Muscle of leg (tissue), 11 donors: ENCODE data around the gene DNAAF8. TPM values are rescaled to one million over a fixed set of nuclear protein-coding genes. Genes with fewer than 3 reads are reported as not detected.

ENCODE experiments used
- DNase-seq: peaks from one replicate; pipeline ENCODE4 v3.0.0; 2013
- H3K27ac ChIP-seq: one replicate; pipeline ENCODE4 v1.5.1; 2013; ENCODE audit warnings: mild to moderate bottlenecking, low read length, control low read depth
- H3K27me3 ChIP-seq: one replicate; pipeline ENCODE4 v1.6.1; 2013; ENCODE audit warnings: low read length; ENCODE audit not compliant: control insufficient read depth, insufficient read depth
- H3K36me3 ChIP-seq: one replicate; pipeline ENCODE4 v1.6.1; 2013; ENCODE audit warnings: low read length; ENCODE audit not compliant: control insufficient read depth, insufficient read depth
- H3K4me1 ChIP-seq: one replicate; pipeline ENCODE4 v1.6.1; 2013; ENCODE audit warnings: low read length; ENCODE audit not compliant: control insufficient read depth, insufficient read depth
- H3K4me3 ChIP-seq: one replicate; pipeline ENCODE4 v1.5.1; 2013; ENCODE audit warnings: low read length, control low read depth
- H3K9me3 ChIP-seq: replicated peaks from 2 replicates; pipeline ENCODE4 v1.6.1; 2013; ENCODE audit warnings: low read depth, low read length; ENCODE audit not compliant: control insufficient read depth
- WGBS: methylation state at CpG from one replicate; pipeline ENCODE4 v1.1.5; 2013; ENCODE audit warnings: missing lambda C conversion rate; ENCODE audit not compliant: insufficient coverage; 5-methylcytosine and 5-hydroxymethylcytosine counted together
- polyA plus RNA-seq, 8 donors: library from polyadenylated mRNA; unstranded; fragments of 120-200 nt; gene quantifications; one replicate each; pipeline versions ENCODE4 v1.2.1 to v1.2.3, GENCODE V29; 2013; ENCODE audit warnings: inconsistent platforms in 1 of 8, low replicate concordance in 1 of 8; ENCODE audit not compliant: insufficient read length in 8 of 8, insufficient read depth in 1 of 8
- total RNA-seq: library from RNA; stranded (reverse); fragments of 120-200 nt; gene quantifications from one replicate; pipeline ENCODE4 v1.2.4, GENCODE V29; 2013

Gene DNAAF8
- total and polyA plus RNA-seq, 9 donors: 0.46 to 1.4 (median 0.69) TPM

GRCh38 chr16:4768549-4769305 is 34.4 kb downstream of the DNAAF8 start:
- Histone ChIP-seq H3K36me3 (peaks cover 16% of the 10 kb centered on the region), H3K27me3 (no peaks in the 10 kb centered on the region), H3K4me1 (peaks cover 29% of the 10 kb centered on the region), H3K27ac (peak overlapping the region; percentile 95), H3K4me3 (peak overlapping the region; percentile 64), H3K9me3 (no peaks in the 10 kb centered on the region)
- peak; percentile 99 for DNase-seq
- WGBS: 3% methylated on average over 44 of the region's 48 CpGs

DNA sequence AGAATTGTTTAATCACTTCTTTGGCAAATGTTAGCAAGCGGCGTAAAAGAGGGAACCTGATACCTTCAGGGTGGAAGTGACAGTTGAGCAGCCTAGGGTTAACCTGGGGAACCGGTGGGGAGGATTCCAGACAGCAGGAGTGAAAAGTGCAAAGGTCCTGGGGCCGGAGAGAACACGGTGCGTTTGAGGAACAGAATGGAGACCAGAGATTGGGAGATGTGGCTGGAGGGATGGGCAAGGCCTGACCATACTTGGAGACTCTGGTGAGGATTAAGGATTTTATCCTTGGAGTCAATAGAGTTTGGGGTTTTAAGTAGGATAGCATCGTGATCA is 34.9 kb downstream of the DNAAF8 start:
- Histone ChIP-seq H3K36me3 (peaks cover 10% of the 10 kb centered on the region), H3K9me3 (no peaks in the 10 kb centered on the region), H3K27me3 (no peaks in the 10 kb centered on the region), H3K4me1 (peaks cover 29% of the 10 kb centered on the region), H3K27ac (no peak overlapping the region), H3K4me3 (peak overlapping the region; percentile 64)
- WGBS: 55% methylated on average over 7 of the region's 7 CpGs
- DNase-seq: no peak

DNA sequence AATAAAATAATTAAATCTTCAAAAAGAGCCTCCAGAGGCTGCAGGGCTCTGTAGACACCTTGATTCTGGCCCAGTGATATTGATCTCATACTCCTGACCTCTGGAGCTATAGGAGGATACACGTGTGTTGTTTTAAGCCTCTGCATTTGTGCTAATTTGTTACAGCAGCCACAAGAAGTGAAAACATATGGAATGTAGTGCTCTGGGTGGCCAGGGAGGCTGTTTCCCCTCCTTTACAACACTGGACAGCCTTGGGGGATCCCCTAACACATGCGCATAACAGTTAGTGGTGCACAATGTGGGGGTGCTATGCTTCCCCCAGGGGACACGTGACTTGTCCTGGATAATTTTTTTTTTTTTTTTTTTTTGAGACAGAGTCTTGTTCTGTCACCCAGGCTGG is 37.3 kb downstream of the DNAAF8 start:
- no peaks in the 10 kb centered on the region for H3K36me3 ChIP-seq
- no peak for DNase-seq
- WGBS: no CpG with 5 or more reads among the region's 3 CpGs
- H3K4me3 ChIP-seq: no peak overlapping the region
- no peaks in the 10 kb centered on the region for H3K27me3 ChIP-seq
- H3K27ac ChIP-seq: no peak overlapping the region
- H3K9me3 ChIP-seq: no peaks in the 10 kb centered on the region
- peaks cover 17% of the 10 kb centered on the region for H3K4me1 ChIP-seq

GRCh38 chr16:4772351-4772750 is 38.0 kb downstream of the DNAAF8 start:
- Histone ChIP-seq H3K27ac (no peak overlapping the region), H3K4me3 (no peak overlapping the region), H3K9me3 (no peaks in the 10 kb centered on the region), H3K4me1 (peaks cover 16% of the 10 kb centered on the region), H3K36me3 (no peaks in the 10 kb centered on the region), H3K27me3 (no peaks in the 10 kb centered on the region)
- WGBS: 88% methylated on average over 3 of the region's 5 CpGs
- no peak for DNase-seq

DNA sequence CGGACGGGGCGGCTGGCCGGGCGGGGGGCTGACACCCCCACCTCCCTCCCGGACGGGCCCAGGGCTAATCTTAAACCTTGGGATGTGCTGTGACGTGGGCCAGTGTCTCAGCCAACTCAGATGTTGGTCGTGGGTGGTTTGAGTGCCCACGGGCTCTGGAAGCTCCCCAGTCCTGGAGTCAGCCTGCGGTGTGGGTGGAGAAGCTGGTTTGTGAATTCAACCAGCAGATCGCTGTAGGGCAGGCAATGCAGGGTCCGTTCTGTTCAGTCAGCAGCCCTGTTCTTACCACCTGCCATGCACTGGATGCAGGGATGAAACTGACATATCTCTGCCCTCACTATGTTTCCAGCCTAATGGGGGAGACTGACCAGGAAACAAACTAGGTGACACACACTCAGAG is 40.7 kb downstream of the DNAAF8 start:
- no peak for DNase-seq
- Histone ChIP-seq H3K4me3 (no peak overlapping the region), H3K27ac (no peak overlapping the region), H3K4me1 (no peaks in the 10 kb centered on the region), H3K27me3 (no peaks in the 10 kb centered on the region), H3K36me3 (no peaks in the 10 kb centered on the region), H3K9me3 (no peaks in the 10 kb centered on the region)
- WGBS: 81% methylated on average over 6 of the region's 13 CpGs

GRCh38 chr16:4776141-4776705 is 41.9 kb downstream of the DNAAF8 start:
- Histone ChIP-seq H3K4me1 (no peaks in the 10 kb centered on the region), H3K4me3 (no peak overlapping the region), H3K27me3 (no peaks in the 10 kb centered on the region), H3K9me3 (no peaks in the 10 kb centered on the region), H3K27ac (no peak overlapping the region), H3K36me3 (no peaks in the 10 kb centered on the region)
- no peak for DNase-seq
- 90% methylated on average over 2 of the region's 2 CpGs for WGBS

DNA sequence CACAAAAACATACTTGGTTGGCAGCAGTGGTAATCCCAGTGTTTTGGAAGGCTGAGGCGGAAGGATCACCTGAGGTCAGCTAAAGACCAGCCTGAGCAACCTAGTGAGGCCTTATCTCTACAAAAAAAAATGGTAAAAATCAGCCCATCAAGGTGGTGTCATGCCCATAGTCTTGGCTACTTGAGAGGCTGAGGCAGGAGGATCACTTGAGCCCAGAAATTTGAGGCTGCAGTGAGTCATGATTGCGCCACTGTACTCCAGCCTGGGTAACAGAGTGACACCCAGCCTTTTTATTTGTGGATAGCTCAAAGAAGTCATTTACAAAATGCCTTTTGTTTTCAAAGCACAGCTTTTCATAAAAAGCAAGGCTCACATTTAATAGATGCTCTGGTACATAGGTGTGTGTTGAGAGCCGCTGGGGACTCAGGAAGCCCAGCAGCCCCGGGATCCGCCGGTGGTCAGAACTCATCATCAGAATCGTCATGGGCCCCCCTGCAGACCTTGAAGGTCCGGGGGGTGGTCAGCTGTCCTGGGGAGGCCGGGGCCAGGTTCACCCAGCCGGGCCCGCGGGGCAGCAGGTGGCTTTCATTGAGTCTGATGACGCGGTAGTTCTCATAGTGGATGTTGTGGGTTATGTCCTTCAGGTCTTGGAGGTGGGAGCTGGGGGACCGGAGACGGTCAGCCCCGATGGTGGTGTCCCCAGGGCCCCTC is 43.2 kb downstream of the DNAAF8 start:
- WGBS: 87% methylated on average over 12 of the region's 17 CpGs
- no peak overlapping the region for H3K4me3 ChIP-seq

GRCh38 chr16:4778050-4778392 is 43.7 kb downstream of the DNAAF8 start:
- WGBS: 79% methylated on average over 3 of the region's 5 CpGs
- H3K27me3 ChIP-seq: no peaks in the 10 kb centered on the region
- H3K4me3 ChIP-seq: no peak overlapping the region
- H3K36me3 ChIP-seq: no peaks in the 10 kb centered on the region
- DNase-seq: no peak
- no peaks in the 10 kb centered on the region for H3K9me3 ChIP-seq
- H3K27ac ChIP-seq: no peak overlapping the region
- no peaks in the 10 kb centered on the region for H3K4me1 ChIP-seq

More for the DNA sequence above, 43.2 kb downstream of the DNAAF8 start:
- no peak overlapping the region for H3K27ac ChIP-seq
- no peaks in the 10 kb centered on the region for H3K4me1 ChIP-seq
- H3K27me3 ChIP-seq: no peaks in the 10 kb centered on the region
- no peaks in the 10 kb centered on the region for H3K36me3 ChIP-seq
- DNase-seq: no peak
- H3K9me3 ChIP-seq: no peaks in the 10 kb centered on the region

- H3K9me3 ChIP-seq: no peaks in the 10 kb centered on the region
- no peak overlapping the region for H3K4me3 ChIP-seq
- no peak for DNase-seq
- no peak overlapping the region for H3K27ac ChIP-seq
- H3K36me3 ChIP-seq: no peaks in the 10 kb centered on the region
- no peaks in the 10 kb centered on the region for H3K4me1 ChIP-seq
- 86% methylated on average over 2 of the region's 4 CpGs for WGBS
- H3K27me3 ChIP-seq: no peaks in the 10 kb centered on the region
These were observed 45.9 kb downstream of the DNAAF8 start for GRCh38 chr16:4780235-4780634.

GRCh38 chr16:4783251-4783950 is 49.1 kb downstream of the DNAAF8 start:
- 85% methylated on average over 19 of the region's 25 CpGs for WGBS

More at GRCh38 chr16:4783251-4783950, 49.1 kb downstream of the DNAAF8 start:
- no peak overlapping the region for H3K4me3 ChIP-seq
- no peak for DNase-seq
- H3K36me3 ChIP-seq: no peaks in the 10 kb centered on the region
- no peaks in the 10 kb centered on the region for H3K9me3 ChIP-seq
- no peak overlapping the region for H3K27ac ChIP-seq
- no peaks in the 10 kb centered on the region for H3K27me3 ChIP-seq
- no peaks in the 10 kb centered on the region for H3K4me1 ChIP-seq
